Measurements from ENCODE around the gene RALGPS1.

RALGPS1 gene

DNA sequence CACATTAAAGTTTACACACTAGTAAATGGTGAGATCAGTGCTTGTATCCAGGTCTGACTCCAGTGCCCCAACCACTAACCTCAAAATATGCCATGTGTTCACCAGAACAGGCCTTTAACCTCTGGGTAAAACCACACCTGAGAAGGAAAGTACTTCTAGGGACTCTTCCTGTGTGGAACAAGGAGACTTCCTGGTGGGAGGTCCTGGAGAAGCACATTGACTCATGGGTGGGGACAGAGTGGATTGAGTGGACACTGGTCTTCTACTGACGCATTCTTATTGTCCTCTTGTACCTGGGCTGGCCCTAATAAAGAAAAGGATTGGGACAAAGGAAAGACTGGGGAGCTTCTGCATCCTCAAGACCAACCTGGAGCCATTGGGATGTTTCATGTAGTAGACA, 164.4 kb downstream of the RALGPS1 start:
- DNase-seq (ENCODE audit: low read depth in 2 of 2) = no peak

- no peak for DNase-seq (ENCODE audit: low read depth in 2 of 2)
These were observed 165.0 kb downstream of the RALGPS1 start for GRCh38 chr9:127079446-127080140.

- DNase-seq (ENCODE audit: low read depth in 2 of 2) = no peak
These were observed 166.9 kb downstream of the RALGPS1 start for GRCh38 chr9:127081250-127082185.

DNA sequence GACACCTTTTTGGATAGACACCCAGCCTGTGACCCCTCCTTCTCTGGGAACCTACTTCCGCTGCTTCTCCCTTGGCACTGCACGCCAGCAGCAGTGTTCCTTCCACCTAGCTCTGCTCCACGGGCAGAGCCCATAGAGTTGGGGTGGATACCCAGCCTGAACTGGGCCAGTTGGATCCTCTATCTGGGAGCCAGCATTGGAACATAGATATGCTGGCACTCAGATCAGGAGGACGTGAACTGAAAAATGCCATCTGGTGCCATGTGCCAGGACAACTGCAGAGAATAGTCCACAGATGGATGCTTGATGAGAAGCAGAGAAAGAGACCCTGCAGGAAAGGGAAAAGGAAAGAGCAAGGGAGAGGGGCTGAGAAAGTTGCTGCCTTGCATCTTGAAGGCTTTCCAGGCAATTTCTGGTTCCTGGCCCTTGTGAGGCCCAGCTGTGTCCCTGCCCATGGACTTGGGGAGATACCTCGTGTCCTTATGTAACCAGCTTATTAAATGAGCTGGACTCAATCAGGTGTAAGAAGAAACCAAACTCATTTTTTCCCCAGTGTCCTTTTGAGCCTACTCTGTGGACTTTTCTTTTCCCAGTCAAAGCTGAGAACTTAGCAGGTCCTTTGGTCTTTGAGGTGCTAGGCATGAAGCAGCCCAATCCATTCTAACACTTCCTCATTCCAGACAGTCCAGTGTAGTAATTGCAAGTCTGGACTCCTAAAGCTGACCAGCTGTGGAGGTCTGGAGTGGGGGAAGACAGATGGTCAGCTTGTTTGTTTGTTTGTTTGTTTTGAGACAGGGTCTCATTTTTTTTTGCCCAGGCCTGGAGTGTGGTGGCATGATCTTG, 168.8 kb downstream of the RALGPS1 start:
- no peak for DNase-seq (ENCODE audit: low read depth in 2 of 2)

DNA sequence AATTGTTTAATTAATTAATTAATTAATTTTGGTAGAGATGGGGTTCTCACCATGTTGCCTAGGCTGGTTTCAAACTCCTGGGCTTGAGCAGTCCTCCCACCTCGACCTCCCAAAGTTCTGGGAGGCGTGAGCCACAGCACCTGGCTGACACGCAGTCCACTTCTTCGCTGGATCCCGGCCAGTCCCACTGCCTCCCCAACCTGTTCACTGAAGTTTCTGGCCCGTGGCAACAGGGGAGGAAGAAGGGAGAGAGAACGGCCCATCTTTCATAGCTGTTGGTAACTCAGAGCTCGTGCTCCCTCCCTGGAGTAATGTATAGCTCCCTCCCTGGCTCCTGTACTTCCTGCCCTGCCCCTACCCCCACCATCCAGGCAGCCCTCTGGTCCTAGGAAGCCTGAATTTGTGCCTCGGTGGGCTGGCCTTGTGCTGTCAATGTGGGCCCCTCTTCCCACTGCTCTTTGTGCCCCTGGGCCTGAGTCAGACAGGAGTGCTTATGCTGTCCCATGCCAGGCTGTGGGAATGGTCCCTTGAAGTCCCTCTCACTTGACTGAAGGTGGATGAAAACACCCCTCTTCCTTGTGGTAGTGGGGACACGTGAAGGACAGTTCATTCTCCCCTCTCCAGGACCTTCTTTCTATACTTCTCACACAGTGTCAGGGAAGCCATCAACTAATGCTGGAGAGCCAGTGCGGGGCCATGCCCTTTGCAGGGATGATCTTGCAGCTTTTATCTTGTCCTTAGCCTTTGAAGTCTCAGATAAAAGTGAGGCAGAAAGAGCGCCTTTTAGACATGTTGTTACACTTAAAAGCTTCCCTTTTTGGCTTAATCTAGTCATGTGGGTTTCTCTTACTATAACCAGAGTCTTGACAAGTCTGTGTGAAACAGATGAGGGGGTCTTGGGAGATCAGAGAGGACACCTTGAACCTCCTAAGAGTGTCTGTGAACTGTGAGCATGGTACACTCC, 169.8 kb downstream of the RALGPS1 start:
- no peak for DNase-seq (ENCODE audit: low read depth in 2 of 2)

- DNase-seq (ENCODE audit: low read depth in 2 of 2) = no peak
These were observed 170.6 kb downstream of the RALGPS1 start for GRCh38 chr9:127085186-127085585.

GRCh38 chr9:127086771-127087170, 172.2 kb downstream of the RALGPS1 start:
- DNase-seq (ENCODE audit: low read depth in 2 of 2) = no peak

DNA sequence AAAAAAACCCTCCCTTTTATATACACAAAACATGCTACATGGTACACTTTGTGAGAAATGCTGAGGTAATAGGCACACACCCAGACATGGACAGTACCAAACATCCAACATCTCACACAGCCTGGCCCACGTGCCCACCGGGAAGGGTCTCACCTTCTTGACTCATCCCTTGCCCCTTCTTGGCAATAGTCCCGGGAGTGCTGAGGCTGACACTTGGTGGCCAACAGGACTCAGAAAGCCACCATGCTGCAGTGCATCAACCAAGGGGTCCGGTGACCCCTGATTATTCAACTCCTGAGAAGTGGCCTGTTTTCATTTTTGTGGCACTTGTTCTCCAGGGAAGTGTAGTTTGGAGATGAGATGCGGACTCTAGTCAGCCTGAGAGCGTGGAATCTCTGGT, 172.8 kb downstream of the RALGPS1 start:
- no peak for DNase-seq (ENCODE audit: low read depth in 2 of 2)

DNA sequence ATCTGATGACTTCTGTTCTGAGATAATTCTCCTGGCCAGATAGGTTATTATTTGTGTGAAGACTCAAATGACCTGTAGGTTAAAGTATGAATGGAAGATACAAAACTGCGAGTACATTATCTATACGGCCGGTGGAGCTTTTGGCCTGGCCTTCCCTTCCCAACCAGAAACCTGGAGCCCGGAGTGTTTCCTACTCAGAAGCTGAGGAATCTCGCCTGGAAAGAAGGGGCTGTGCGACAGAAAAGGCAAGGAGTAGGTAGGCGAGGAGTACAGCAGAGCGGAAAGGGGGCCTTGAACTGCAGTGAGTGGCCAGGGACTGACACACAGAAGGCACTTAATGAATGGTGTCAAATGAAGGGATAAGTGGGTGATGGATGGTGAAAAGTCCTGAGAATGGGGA, 173.3 kb downstream of the RALGPS1 start:
- DNase-seq (ENCODE audit: low read depth in 2 of 2) = no peak

GRCh38 chr9:127088724-127089615, 174.4 kb downstream of the RALGPS1 start:
- no peak for DNase-seq (ENCODE audit: low read depth in 2 of 2)

- no peak for DNase-seq (ENCODE audit: low read depth in 2 of 2)
These were observed 175.1 kb downstream of the RALGPS1 start for GRCh38 chr9:127089631-127090081.

DNA sequence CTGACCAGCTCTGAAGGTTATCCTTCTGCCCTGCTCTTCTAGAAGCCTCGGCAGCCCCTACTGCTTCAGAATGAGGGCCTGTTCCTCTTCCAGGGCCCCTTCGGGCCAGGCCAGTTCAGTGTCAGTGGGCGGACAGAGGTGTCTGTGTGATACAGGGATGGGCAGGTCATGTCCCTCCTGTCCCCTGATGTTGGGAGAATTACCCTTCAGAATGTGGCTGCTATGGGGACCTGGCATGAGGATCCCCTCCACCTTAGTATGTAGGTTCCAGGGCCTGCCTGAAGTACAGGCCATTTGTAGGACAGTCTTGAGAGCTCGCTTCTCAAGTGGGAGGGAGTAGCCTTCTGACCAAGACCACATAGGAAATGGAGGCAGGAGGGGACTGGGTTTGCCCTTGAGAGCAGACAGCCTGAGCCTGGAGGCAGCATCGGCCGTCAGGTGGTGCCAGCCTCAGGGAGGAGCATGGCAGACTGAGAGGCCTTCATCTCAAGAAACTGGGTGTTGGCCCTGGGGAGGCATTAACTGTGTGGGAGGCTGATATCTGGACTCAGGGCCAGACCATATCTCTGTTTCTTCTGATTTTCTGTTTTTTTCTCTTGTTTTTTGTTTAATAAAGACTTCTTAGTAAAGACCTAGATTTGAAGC, 175.9 kb downstream of the RALGPS1 start:
- DNase-seq (ENCODE audit: low read depth in 2 of 2) = no peak

DNA sequence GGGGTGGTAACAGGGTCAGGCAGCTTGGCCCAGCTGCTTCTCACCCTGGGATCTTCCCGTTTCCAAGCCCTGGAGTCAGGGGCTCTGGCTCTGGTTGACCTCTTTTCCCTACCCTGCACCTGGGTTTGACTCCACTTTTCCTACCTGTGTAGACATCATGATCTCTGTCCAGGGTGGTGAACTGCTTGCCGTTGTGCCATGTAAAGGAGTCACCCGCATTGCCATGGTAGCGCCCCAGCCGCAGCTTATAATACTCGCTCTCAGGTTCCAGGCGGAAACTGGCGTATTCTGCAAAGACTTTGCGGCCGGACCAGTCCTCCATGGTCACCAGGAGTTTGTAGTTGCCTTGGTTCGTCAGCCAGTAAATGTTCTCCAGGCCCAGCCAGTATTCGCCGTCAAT, 176.9 kb downstream of the RALGPS1 start:
- no peak for DNase-seq (ENCODE audit: low read depth in 2 of 2)

GRCh38 chr9:127092041-127092608, 177.5 kb downstream of the RALGPS1 start:
- DNase-seq (ENCODE audit: low read depth in 2 of 2) = no peak

GRCh38 chr9:127093319-127094020, 178.9 kb downstream of the RALGPS1 start:
- no peak for DNase-seq (ENCODE audit: low read depth in 2 of 2)

GRCh38 chr9:127095411-127095810, 180.8 kb downstream of the RALGPS1 start:
- no peak for DNase-seq (ENCODE audit: low read depth in 2 of 2)

DNA sequence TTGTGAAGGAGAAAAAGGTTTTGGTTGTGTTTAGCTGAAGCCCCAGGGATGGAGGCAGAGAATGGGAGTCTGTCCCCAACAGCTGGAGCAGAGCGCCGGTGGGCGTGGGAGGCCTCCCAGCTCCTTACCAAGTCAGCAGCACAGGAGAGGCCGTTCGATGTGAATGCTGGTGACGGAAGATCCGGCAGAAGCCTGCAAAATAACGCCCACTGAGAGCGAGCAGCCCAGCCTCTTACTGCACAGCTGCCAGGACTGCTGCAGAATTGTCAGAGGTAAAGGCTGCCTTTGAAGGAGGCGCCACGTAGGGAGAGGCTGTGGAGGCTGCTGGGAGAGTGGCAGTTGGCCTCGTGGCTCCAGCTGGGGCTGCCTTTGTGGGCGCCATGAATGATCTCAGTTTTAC, 181.6 kb downstream of the RALGPS1 start:
- DNase-seq (ENCODE audit: low read depth in 2 of 2) = no peak

GRCh38 chr9:127097683-127098082, 183.1 kb downstream of the RALGPS1 start:
- no peak for DNase-seq (ENCODE audit: low read depth in 2 of 2)

Measured in activated CD4-positive, alpha-beta T cell treated with anti-CD3 and anti-CD28 coated beads for 24 hours (primary cell).